Osteoblast (primary cell): ENCODE results near the gene TBC1D7. TPM values are rescaled to one million over a fixed set of nuclear protein-coding genes. Genes with fewer than 3 reads are reported as not detected.

ENCODE experiments used
- DNase-seq: peaks from one replicate; pipeline ENCODE4 v3.0.0; 2011; ENCODE audit warnings: low spot score, mixed read lengths; ENCODE audit not compliant: insufficient read length; ENCODE audit errors: missing footprints
- H2AFZ ChIP-seq: 2 replicates; pipeline ENCODE4 v1.6.0; 2011; ENCODE audit warnings: mild to moderate bottlenecking, low read length
- H3K27ac ChIP-seq: 2 replicates; pipeline ENCODE4 v1.5.1; 2011; ENCODE audit warnings: mild to moderate bottlenecking, low read depth, low read length, moderate library complexity
- H3K27me3 ChIP-seq: 2 replicates; pipeline ENCODE4 v1.6.0; 2012; ENCODE audit warnings: mild to moderate bottlenecking, control low read depth, inconsistent platforms, low read length, moderate library complexity; ENCODE audit not compliant: insufficient read depth
- H3K36me3 ChIP-seq: 2 replicates; pipeline ENCODE4 v1.5.1; 2011; ENCODE audit warnings: mild to moderate bottlenecking, low read length, control low read depth, moderate library complexity; ENCODE audit not compliant: insufficient read depth
- H3K4me1 ChIP-seq: 2 replicates; pipeline ENCODE4 v1.5.1; 2011; ENCODE audit warnings: mild to moderate bottlenecking, low read length, control low read depth, moderate library complexity; ENCODE audit not compliant: insufficient read depth
- H3K4me2 ChIP-seq: 2 replicates; pipeline ENCODE4 v1.6.0; 2011; ENCODE audit warnings: mild to moderate bottlenecking, low read length; ENCODE audit not compliant: insufficient read depth
- H3K4me3 ChIP-seq: fragments of 200-600 bp; sonication (generic); 3 replicates; pipeline ENCODE4 v1.5.1; 2012; ENCODE audit warnings: mild to moderate bottlenecking, low read length, inconsistent platforms; ENCODE audit not compliant: insufficient read depth
- H3K79me2 ChIP-seq: 2 replicates; pipeline ENCODE4 v1.6.0; 2012; ENCODE audit warnings: mild to moderate bottlenecking, low read length, control low read depth, inconsistent platforms; ENCODE audit not compliant: insufficient read depth
- H3K9me3 ChIP-seq: 2 replicates; pipeline ENCODE4 v1.5.1; 2011; ENCODE audit warnings: low read depth, low read length, control low read depth
- H4K20me1 ChIP-seq: 2 replicates; pipeline ENCODE4 v1.6.0; 2012; ENCODE audit warnings: mild to moderate bottlenecking, low read length, control low read depth; ENCODE audit not compliant: insufficient read depth
- total RNA-seq: library from RNA; depleted of rRNA; stranded (reverse); fragments of >200 nt; gene quantifications from 2 replicates; pipeline ENCODE4 v1.2.3, GENCODE V29; 2012
- TF ChIP-seq, protein P1 (sequence below): IDR thresholded peaks from 2 replicates; pipeline ENCODE4 v1.5.1; 2011; ENCODE audit warnings: mild to moderate bottlenecking, low read depth, low read length, moderate library complexity; ENCODE audit errors: extremely low read depth

The TBC1D7 gene
- total RNA-seq, 1 donor = 18.8 TPM

DNA sequence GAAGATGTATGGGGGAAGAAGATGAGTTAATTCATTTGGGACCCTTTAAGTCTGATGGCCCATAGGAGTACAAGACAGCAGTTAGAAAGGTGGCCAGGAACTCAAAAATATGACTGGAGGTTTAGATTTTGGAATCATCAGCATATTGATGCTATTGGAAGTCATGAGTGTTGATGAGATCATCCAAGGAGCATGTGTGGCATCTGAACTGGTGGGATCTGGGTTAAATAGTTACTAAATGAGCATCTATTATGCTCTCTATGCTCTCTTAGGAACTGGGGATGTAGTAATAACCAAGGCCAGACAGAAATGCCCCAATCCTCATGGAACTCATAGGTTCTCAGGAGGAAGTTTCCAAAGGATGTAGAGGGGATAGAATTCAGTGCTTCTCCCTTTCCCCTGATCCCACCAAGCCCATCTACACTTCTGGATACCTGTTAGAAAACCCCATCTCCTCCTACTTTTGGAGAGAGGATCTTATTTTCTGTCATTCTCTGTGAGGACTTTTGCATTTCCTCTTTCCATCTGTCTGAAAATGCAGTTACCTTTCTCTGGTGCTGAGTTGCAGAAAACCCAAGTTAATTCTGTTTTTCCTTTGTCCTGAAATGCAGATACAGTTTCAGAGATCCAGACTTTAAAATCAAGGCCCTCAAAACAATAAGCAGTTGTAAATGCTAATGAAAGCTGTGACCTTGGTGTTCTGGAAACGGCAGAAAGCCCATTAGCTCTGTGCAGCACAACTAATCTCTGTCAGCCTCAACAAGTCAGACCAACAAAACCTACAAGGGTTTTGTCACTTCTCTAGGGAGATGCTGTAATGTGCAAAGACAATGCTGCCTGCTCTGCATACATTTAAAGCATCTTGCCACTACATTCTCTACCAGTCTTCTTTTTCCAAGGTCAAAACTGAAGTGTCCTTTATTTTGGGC lies 65.8 kb downstream of the TBC1D7 start:
- Histone ChIP-seq H3K27me3 (no peaks in the 10 kb centered on the region), H2AFZ (no peak overlapping the region), H3K9me3 (no peaks in the 10 kb centered on the region), H3K4me1 (no peaks in the 10 kb centered on the region), H3K4me3 (no peak overlapping the region), H3K36me3 (no peaks in the 10 kb centered on the region), H3K4me2 (no peak overlapping the region), H3K27ac (no peak overlapping the region), H3K79me2 (no peaks in the 10 kb centered on the region), H4K20me1 (no peaks in the 10 kb centered on the region)
- TF ChIP-seq, protein P1, sequence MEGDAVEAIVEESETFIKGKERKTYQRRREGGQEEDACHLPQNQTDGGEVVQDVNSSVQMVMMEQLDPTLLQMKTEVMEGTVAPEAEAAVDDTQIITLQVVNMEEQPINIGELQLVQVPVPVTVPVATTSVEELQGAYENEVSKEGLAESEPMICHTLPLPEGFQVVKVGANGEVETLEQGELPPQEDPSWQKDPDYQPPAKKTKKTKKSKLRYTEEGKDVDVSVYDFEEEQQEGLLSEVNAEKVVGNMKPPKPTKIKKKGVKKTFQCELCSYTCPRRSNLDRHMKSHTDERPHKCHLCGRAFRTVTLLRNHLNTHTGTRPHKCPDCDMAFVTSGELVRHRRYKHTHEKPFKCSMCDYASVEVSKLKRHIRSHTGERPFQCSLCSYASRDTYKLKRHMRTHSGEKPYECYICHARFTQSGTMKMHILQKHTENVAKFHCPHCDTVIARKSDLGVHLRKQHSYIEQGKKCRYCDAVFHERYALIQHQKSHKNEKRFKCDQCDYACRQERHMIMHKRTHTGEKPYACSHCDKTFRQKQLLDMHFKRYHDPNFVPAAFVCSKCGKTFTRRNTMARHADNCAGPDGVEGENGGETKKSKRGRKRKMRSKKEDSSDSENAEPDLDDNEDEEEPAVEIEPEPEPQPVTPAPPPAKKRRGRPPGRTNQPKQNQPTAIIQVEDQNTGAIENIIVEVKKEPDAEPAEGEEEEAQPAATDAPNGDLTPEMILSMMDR = no peak
- no peak for DNase-seq

DNA sequence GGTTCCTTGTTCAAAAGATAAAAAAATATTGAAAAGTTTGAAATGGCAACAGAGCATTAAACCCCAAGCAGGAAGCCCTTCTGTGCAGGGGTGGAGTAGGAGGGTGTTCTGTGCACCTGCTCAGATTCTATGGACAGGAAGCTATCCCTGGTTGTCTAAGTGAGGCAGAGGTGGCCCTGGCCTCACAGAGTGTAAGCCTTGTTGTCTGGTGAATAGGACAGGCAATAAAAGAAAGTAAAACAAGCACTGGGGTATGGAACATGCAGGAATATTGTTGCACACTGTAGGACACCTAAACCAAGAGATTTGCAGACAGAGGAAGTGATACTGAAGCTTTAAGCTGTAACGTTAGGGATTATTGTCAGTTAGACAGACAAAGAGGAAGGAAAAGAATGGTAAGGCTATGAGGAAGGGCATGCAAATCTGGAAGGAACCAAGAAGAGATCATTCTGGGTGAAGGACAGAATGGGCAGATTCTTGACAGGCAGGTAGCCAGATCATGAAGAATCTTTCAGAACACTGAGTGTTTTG lies 66.8 kb downstream of the TBC1D7 start:
- Histone ChIP-seq H3K4me1 (no peaks in the 10 kb centered on the region), H3K79me2 (no peaks in the 10 kb centered on the region), H3K27ac (no peak overlapping the region), H3K4me2 (no peak overlapping the region), H3K27me3 (no peaks in the 10 kb centered on the region), H3K36me3 (no peaks in the 10 kb centered on the region), H3K4me3 (no peak overlapping the region), H3K9me3 (no peaks in the 10 kb centered on the region), H4K20me1 (no peaks in the 10 kb centered on the region), H2AFZ (no peak overlapping the region)
- DNase-seq = no peak
- TF ChIP-seq, protein P1 = no peak

DNA sequence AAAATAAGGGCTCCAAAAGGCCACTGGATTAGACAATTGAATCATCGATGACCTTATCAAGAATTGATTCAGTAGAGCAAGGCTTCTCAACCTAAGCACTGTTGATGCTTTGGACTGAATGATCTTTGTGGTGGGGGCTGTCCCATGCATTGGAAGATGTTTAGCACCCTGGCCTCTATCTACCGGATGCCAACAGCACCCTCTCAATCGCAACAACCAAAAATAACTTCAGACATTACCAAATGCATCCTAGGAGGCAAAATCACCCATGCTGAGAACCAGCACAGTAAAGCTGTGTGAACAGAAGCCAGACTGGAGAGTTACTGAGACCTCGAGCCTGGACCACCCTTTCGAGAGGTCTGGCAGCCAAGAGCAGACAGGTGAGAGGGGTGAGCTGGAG lies 67.5 kb downstream of the TBC1D7 start:
- TF ChIP-seq, protein P1 = no peak
- Histone ChIP-seq H3K9me3 (no peaks in the 10 kb centered on the region), H4K20me1 (no peaks in the 10 kb centered on the region), H3K4me1 (no peaks in the 10 kb centered on the region), H3K4me3 (no peak overlapping the region), H3K27ac (no peak overlapping the region), H3K79me2 (no peaks in the 10 kb centered on the region), H3K36me3 (no peaks in the 10 kb centered on the region), H3K4me2 (no peak overlapping the region), H3K27me3 (no peaks in the 10 kb centered on the region), H2AFZ (no peak overlapping the region)
- DNase-seq = no peak

DNA sequence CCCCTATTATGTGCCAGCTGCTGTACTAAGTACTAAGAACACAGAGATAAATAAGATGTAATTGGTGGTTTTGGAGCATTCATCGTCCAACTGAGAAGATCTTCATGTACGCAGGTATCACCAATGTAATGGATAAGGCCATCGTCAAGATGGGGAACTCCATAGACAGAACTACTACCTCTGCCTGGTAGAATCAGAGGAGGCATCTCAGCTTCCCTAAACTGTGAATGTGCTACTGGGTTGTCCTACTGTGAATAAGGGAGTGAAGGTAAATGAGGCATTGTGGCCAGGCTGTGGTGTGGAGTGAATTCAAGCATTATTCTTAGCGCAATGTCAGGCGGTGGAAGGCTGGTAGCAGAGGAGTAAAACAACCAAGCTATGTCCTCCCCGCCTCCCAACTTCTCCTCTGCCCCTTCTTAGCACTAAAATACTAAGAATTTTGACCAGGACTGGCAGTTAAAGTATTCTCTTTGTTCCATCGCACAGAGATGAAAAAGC lies 68.2 kb downstream of the TBC1D7 start:
- TF ChIP-seq, protein P1 = no peak
- H3K4me1 ChIP-seq = no peaks in the 10 kb centered on the region
- no peak overlapping the region for H3K4me3 ChIP-seq
- H3K4me2 ChIP-seq = no peak overlapping the region
- H3K36me3 ChIP-seq = no peaks in the 10 kb centered on the region
- no peak overlapping the region for H3K27ac ChIP-seq
- H4K20me1 ChIP-seq = no peaks in the 10 kb centered on the region
- H3K27me3 ChIP-seq = no peaks in the 10 kb centered on the region
- no peaks in the 10 kb centered on the region for H3K9me3 ChIP-seq
- DNase-seq = no peak
- H2AFZ ChIP-seq = no peak overlapping the region
- no peaks in the 10 kb centered on the region for H3K79me2 ChIP-seq
